Stimulated activated naive CD4-positive, alpha-beta T cell treated with Interleukin-2 at 50 U/mL for 16 hours (primary cell): ENCODE results near the gene GABARAP.

ENCODE experiments used
- DNase-seq: peaks from one replicate; lab custom pipeline; 2025; lab: John Stamatoyannopoulos, UW

Gene GABARAP

GRCh38 chr17:7207120-7208001 is 34.9 kb downstream of the GABARAP start:
- DNase-seq = no peak

GRCh38 chr17:7205561-7205960 is 36.7 kb downstream of the GABARAP start:
- DNase-seq = no peak

GRCh38 chr17:7204828-7205461 is 37.3 kb downstream of the GABARAP start:
- DNase-seq = peak; percentile 91

- no peak for DNase-seq
These were observed 37.9 kb downstream of the GABARAP start for GRCh38 chr17:7204336-7204735.

- no peak for DNase-seq
These were observed 38.9 kb downstream of the GABARAP start for GRCh38 chr17:7203391-7203790.

- no peak for DNase-seq
These were observed 45.4 kb downstream of the GABARAP start for GRCh38 chr17:7196651-7197401.

- no peak for DNase-seq
These were observed 46.3 kb downstream of the GABARAP start for GRCh38 chr17:7195971-7196370.

GRCh38 chr17:7192271-7192937 is 49.8 kb downstream of the GABARAP start:
- no peak for DNase-seq

- DNase-seq = no peak
These were observed 50.5 kb downstream of the GABARAP start for GRCh38 chr17:7191571-7192270.

GRCh38 chr17:7191069-7191468 is 51.2 kb downstream of the GABARAP start:
- DNase-seq = no peak

GRCh38 chr17:7190276-7190917 is 51.9 kb downstream of the GABARAP start:
- DNase-seq = no peak
